HG03095 (cell line): Measurements from ENCODE around the gene ME1.
"Not testable (repeated sequence)": the region's sequence is repeated elsewhere in the genome, so short reads cannot be mapped to it uniquely, and the experiment has no call there.

Source experiments
- ATAC-seq: cut with Tn5 transposase; IDR thresholded peaks from one replicate; pipeline ENCODE4 v1.9.1; 2021; ENCODE audit warnings: moderate library complexity; ENCODE audit not compliant: unreplicated experiment

Gene ME1

DNA sequence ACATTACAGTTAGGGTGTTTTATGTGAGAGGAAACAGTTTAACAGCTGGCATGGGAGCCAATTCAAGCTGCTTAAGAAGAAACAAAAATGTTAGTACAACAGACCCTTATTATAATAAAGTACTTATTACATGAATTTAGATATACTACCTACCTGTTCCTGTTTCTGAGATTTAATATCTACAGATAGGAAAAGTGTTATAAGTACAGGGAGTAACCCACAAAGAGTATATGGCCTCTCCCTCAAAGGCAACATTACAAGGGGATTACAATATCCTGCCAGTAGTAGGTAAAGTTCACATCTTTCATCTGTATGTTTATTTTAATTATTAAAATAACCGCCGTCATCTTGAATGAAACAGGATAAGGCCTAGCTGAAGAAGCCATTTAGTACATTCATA lies 1.8 kb upstream of the ME1 start:
- ATAC-seq, result no peak

DNA sequence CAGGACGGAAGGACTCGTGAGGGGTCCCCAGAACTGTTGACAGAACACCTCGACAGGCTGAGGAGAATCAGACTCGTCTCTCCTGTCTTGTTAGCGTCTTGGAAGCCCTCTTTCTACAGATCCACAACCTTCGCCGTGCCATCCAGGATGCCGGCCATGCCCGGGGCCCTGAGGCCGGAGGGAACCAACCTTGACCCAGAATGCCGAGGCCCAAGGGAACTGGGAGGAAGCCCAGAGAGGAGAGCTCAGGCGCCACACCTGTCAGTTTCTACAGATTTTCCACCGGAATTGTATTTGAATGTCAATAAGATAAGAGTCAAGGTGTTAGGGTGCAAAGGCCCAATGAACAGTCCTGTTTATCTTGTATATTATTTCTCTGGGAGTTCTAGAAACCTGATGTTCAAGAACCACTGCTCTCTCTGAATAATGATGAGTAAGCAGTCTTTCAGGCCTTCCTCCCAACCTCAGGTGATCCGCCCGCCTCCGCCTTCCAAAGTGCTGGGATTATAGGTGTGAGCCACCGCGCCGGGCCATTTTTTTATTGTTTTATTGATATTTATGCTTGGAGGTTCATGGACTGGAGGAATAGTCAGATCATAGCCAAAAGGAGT lies 799 bp upstream of the ME1 start:
- no peak for ATAC-seq

DNA sequence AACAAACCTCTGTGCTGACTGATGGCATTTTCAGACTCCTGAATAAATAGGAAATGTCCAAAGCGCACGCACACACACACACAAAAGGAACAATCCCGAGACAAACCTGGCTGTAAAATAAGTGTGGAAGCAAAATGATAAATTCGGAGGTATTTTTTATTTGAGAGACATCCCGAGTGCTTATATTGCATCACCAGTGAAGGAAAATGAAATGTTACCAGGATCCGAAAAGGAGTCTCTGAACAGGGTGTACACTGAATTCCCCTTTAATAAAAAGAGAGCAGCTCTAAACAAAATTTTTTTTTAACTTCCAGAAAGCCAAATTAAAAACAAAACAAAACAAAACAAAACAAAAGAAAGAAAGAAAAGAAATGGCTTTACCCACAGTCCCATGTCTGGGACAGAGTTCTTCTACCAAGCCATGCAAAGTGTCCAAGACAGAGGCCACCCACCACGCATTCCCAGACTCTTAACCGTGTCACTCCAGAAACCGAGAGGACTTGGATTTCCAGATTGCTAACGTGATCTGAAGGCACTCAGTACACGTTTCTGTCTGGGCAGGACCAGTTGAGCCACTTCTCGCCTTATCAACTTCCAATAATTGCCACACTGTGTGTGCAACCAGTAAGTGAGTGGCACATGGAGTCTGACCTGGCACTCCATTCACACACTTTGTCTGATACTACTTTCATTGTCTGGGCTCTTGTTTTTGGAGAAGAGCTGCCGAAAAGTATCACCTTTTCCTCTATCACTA lies 817 bp downstream of the ME1 start:
- ATAC-seq, result peak; percentile 11

DNA sequence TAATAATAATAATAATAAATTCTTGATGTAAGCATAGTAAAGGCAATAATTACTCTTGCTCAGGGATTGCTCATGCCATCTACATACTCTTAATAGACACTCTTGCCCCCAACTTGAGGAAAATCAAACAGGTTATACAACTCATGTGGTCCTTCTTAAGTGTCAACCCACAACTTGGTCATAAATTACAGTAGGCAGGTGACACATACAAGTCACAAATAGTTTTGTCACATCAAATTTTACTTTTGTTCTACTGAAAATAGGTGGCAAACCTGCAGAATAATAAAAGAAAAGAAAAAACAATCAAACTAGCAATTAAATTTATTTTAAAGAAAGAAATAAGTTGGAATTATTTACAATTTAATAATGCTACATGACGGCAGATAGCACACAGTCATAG lies 1.6 kb downstream of the ME1 start:
- ATAC-seq, result no peak

DNA sequence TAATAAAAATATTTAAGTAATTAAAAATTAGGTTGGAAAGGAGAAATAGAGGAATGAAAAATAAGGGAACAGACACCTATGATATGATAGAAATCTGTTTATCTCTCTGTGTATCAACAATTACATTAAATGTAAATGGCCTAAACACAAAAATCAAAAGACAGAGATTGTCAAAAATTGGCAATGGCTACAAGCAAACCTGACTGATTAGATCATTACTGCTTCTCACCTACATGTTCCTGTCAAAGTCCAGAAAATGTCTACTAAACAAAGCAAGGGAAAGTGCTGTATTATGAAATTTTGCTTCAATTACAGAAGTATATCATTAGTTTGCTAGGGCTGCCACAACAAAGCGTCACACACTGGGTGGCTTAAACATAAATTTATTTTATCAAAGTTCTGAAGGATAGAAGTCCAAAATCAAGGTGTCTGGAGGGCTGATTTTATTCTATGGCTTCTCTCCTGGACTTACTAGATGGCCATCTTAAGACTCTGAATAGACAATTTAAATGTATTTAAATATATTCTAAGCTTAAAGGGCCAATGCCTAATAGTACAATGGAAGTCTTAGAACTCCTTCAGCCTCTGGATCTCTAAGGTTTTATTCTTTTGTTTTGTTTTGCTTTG lies 6.3 kb downstream of the ME1 start:
- ATAC-seq, result no peak

DNA sequence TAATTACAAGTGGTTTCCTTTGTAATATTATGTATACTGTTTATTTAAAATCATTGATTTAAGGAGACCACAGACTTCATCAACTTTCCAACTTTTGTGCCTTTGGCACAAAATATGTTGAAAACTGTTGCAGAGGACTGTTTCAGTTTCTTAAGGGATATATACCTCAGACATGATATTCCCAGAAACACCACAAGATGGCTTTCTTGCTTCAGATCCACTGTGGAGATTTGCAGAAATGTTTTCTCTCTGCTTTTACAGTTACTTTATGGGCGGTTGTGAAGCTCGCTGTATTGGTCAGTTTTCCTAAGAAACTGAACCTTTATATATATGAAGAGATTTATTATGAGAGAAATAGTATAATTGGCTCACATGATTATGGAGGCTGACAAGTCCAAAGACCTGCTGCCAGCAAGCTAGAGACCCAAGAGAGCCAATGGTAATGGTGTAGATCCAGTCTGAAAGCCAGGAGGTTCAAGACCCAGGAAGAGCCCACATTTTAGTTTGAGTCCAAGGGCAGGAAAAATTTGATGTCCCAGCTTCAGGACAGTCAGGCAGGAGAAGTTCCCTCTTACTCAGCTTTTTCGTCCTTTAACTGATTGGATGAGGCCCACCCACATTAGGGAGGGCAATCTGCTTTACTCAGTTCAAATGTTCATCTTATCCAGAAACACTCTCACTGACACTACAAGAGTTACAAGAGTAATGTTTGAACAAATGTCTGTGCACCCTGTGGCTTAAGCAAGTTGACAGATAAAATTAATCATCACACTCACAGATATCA lies 12.8 kb downstream of the ME1 start:
- no peak for ATAC-seq

DNA sequence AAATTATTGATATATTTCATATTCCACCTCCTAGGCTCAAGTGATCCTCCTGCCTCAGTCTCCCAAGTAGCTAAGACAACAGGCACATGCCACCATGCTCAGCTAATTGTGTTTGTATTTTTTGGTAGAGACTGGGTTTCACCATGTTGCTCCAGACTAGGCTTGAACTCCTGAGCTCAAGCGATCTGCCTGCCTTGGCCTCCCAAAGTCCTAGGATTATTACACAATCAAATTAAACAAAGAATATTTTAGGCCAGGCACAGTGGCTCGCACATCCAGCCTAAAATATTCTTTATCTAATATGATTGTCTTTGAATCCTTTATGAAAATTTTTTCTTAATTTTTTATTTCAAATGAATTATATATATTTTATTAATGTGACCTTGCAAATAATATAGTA lies 17.8 kb downstream of the ME1 start:
- ATAC-seq, result no peak

DNA sequence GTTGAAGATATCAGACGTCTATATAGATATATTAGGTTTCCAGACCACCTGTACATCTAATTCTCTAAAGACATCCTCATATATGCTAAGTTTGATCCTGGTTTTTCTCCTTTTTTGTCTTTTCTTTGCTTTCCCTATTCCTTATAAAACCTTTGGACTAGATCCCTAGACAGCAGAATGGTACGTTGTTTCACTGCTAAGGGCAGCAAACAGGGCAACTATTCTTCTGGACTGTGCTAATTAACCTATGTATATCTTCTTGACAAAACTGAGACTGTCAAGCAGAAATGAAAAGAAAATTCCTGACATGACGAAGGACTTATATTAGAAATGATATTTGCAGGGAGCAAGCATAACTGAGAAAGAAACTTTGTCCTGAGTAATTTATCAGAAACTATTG lies 19.1 kb downstream of the ME1 start:
- no peak for ATAC-seq

DNA sequence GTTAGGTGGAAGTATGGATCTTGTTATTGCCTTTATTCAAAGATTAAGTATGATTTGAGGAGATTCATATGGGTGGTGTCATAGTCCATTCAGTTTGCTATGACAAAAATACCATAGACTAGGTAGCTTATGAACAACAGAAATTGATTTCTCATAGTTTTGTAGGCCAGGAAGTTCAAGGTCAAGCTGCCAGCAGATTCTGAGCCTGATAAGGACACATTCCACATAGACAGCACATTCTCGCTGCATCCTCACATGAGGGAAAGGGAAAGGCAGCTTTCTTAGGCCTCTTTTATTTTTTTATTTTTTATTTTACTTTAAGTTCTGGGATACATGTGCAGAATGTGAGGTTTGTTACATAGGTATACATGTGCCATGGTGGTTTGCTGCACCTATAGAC lies 27.7 kb downstream of the ME1 start:
- ATAC-seq, result no peak

DNA sequence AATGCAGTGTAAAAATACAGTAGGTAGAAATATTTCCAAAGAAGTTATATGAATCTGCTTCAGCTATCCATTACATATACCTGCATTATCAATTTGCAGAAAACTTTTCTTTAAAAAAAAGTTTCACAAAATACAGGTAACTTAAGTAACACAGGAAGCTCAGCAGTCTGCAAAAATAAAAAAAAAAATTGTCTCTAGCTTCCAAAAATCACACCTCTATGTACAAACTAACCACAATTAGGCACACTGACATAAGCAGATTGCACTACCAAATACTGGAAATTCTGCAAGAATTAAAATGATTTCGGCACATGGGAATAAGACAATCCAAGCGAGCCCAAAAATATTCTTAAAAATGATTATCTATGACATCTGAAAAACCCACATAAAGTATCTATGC lies 41.2 kb downstream of the ME1 start:
- ATAC-seq, result no peak

DNA sequence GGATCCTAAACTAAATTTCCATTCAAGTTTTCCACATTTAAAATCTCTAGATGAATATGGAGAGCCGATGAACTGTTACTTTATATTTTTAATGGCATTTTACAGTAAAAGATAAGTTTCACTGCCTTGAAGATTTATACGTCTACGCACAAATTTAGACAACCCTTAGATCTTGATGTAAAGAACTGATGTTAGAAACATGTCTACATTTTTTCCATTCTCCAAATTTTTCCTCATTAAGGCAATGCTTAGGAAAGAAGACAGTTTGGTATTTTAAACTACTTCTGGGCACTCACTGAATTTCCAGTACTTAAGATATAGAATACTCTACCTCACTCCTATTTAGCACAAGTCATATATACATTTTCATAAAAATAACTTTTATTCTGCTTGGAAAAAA lies 45.4 kb downstream of the ME1 start:
- no peak for ATAC-seq

DNA sequence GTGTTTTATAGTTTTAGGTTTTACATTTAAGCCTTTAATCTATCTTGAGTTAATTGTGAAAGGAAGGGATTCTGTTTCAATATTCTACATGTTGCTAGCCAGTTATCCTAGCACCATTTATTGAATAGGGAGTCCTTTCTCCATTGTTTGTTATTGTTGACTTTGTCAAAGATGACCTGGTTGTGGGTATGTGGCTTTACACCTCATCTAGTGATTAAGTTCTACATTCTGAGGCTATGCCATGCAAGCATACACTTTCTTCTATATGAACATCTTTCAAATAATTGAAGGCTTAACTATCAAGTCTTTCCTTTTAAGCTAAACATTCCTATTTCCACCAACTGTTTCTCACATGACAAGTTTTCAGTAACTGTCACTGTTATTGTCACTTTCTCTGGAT lies 46.1 kb downstream of the ME1 start:
- no peak for ATAC-seq

DNA sequence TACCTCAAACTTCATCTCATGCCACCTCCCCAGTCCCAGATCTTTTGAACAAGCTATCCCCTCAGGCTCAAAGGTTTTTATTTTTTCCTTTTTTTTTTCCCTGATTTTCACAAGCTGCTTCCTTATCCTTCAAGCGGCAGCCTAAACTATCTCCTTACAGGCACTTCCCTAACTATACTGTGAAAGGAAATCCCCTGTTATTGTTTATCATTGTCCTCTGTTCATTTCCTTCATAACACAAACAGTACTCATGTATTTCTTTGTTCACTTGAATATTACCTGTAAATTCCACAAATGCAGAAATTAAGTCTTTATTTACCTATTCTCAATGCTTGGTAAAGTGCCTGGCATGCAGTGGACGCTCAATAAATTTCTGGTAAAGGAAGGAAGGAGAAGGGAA lies 48.9 kb downstream of the ME1 start:
- no peak for ATAC-seq

DNA sequence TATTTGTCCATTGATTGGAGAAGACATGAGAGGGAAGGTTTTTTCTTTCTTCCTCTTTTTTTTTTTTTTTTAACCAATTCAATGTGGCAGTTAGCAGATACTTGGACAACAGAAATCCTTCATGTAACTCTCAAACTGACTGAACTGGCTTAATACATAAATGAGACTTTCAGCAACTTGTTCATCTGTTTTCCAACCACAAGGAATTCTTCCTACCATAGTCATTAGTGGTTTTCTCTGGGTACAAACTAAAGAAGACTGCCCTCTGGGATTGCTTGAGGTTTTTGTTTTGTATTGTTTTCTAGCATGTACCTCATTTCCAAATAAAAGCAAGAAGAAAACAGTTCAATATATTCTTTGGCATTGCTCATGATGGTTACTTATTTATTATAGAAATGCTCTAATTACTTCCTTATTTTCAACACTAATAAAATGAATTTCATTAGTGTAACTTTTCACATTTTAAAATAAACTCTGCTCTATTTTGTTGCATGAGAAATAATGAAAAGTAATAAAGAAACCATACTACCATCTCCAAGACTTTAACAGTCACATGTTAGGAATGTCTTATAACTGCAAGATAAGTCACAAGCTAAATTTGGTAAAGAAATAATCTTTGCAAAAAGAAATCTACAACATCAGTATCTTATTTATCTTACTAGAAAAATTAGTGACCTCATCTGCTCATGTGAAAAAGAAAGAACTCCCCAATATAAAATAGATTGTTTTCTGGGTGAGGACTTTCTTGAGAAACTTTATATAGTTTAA lies 52.0 kb downstream of the ME1 start:
- ATAC-seq, result no peak

DNA sequence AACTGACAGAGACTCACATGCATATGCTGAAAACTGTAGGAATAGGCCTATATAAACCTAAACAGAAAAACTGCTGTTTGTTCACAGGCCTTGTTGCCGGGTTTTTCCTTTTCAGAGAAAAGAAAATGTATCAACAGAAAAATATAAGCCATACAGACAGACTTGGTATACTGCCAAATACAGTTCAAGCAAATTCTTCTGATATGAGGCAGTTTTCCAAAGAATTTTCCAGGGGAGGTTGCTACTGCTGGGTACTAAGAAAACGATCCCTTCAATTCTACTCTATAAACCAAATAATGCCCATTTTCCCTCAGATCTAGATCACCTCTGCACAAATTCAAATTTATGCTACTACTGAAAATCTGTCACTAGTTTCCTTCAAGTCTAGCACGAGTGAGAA lies 59.4 kb downstream of the ME1 start:
- no peak for ATAC-seq

DNA sequence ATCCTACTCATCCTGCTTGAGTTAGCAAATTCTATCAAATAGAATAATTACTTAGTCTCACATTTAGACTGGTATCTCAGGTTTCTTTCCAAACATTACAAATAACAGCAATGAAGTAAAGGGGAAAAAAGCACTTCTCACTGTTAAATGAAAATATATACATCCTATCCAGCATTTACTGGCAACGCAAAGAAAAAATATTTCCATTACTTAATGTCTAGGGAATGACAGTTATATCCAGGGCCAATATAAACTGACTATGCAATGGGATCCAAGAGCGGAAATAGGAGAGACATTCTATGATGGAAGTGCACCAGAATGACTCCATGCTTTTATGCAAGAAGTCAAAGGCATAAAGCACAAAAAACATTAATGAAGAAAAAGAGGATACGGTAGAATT lies 60.3 kb downstream of the ME1 start:
- no peak for ATAC-seq

DNA sequence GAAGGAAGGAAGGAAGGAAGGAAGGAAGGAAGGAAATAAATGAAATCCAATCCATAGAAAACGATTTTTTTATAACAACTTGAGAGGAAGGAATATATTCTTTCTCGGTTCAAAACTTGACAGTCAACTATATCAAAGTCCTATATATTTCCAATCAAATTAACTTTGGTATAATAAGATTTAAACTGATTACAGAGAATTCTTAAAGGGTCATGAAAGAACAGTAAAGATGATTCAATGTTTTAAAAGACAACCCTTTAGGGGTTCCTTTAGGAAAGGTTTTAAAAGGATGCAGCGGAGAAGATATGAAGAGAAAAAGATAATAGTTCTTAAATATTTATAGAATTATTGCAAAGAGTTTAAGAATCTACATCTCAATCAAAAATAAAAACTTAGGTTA lies 61.2 kb downstream of the ME1 start:
- no peak for ATAC-seq

DNA sequence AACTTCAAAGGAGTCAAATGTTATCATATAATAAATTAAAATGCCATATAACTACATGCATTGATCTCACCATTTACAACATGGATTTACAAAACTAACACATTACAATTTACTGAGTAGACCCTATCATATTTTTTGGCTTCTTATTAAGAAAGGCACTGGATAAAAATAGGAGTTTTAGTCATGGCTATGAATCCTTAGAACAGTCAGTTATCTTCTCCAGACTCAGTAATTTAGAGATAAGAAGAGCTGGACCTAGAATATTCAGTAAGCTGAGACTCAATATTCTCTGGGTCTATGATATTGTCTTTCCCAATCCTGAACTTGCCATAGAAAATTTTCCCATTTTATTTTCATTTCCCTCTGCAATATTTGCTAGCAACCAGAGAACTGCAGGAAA lies 62.3 kb downstream of the ME1 start:
- no peak for ATAC-seq

DNA sequence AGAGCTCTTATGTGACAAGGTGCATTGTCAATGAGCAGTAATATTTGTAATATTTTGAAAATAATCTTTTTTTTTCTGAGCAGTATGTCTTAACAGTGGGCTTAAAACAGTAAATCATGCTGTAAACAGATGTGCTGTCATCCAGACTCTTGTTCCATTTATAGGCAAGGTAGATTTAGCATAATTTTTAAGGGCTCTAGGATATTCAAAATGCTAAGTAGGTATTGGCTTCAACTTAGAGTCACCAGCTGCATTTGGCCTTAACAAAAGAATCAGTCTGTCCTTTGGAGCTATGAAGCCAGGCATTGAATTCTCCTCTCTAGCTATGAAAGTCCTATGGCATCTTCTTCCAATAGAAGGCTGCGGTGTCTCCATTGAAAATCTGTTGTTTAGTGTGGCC lies 63.7 kb downstream of the ME1 start:
- ATAC-seq, result no peak

DNA sequence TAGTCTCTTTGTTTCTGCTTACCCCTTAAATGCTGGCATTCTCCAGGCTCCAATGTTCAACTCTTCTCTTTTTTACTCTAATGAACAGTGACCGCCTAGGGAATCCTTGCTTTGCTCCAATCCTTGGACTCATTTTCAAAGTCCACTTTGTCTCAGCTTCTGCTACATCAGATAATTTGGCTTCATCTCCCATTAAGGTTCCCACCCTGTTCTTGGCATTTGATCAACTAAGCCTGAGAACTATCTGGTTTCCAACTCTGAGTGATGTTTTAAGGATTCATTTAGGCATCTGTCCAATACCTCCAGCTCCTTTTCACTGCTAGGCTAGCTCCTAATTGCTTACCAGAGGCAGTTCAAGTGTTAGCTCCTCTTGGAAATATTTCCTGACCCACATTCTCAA lies 64.9 kb downstream of the ME1 start:
- ATAC-seq, result no peak

DNA sequence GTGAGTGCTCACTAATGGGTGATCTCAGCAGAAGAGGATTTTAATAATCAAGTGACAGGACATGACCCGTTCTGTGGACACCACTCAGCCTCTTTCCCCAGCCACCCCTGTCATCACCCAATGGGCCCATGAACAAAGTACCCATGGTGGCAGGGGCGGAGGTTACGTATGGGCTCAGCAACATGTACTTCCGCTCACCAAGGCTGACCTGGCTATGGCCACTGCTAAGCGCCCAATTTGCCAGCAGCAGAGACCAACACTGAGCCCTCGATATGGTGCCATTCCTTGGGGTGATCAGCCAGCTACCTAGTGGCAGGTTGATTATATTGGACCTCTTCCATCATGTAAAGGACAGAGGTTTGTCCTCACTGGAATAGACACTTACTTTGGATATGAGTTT lies 68.5 kb downstream of the ME1 start:
- not testable (repeated sequence) for ATAC-seq
